Activated T-cell treated with anti-CD3 and anti-CD28 coated beads, Interleukin-2, amount 50 U/mL, for 4 hours (primary cell): ENCODE measurements around the gene TKT. TPM values are rescaled to one million over a fixed set of nuclear protein-coding genes. Genes with fewer than 3 reads are reported as not detected.
"Not testable (repeated sequence)": the region's sequence is repeated elsewhere in the genome, so short reads cannot be mapped to it uniquely, and the experiment has no call there.

Source experiments
- ATAC-seq, 2 donors: fragments of 200-7000 bp; cut with Tn5 transposase; one replicate each; pipeline ENCODE4 v1.10.0; 2021
- DNase-seq: peaks from one replicate; pipeline ENCODE4 v3.0.0-alpha.2; 2020
- H3K27me3 Mint-ChIP-seq: one replicate; pipeline ENCODE4 v1.8.0; 2021; ENCODE audit warnings: low read depth, mixed read lengths
- H3K36me3 Mint-ChIP-seq: one replicate; pipeline ENCODE4 v1.8.0; 2022; ENCODE audit warnings: mixed read lengths; ENCODE audit not compliant: insufficient read depth
- H3K4me1 Mint-ChIP-seq: one replicate; pipeline ENCODE4 v1.8.0; 2021; ENCODE audit warnings: low read depth, mixed read lengths
- H3K4me3 Mint-ChIP-seq: one replicate; pipeline ENCODE4 v1.8.0; 2021; ENCODE audit warnings: mild to moderate bottlenecking, moderate library complexity, mixed read lengths
- H3K9me3 Mint-ChIP-seq: one replicate; pipeline ENCODE4 v1.8.0; 2021; ENCODE audit warnings: mixed read lengths
- total RNA-seq, 3 donors: library from RNA; stranded (reverse); gene quantifications; one replicate each; pipeline ENCODE4 v1.2.1, GENCODE V29; 2021

Gene TKT
- total RNA-seq, 3 donors from 2014 or later: 287 to 334 (median 331) TPM

GRCh38 chr3:53269888-53270880 lies 14.4 kb upstream of the TKT start:
- DNase-seq (no peak), ATAC-seq (peak; percentile 38 to 43)
- no peak overlapping the region for H3K4me3 Mint-ChIP-seq
- H3K4me1 Mint-ChIP-seq: peaks cover 1% of the 10 kb centered on the region
- H3K36me3 Mint-ChIP-seq: no peaks in the 10 kb centered on the region
- H3K9me3 Mint-ChIP-seq: no peaks in the 10 kb centered on the region
- H3K27me3 Mint-ChIP-seq: no peaks in the 10 kb centered on the region

GRCh38 chr3:53269193-53269592 lies 13.4 kb upstream of the TKT start:
- not testable (repeated sequence) for H3K36me3 Mint-ChIP-seq, H3K9me3 Mint-ChIP-seq, ATAC-seq, DNase-seq, H3K27me3 Mint-ChIP-seq, H3K4me3 Mint-ChIP-seq, H3K4me1 Mint-ChIP-seq

GRCh38 chr3:53267766-53268165 lies 11.9 kb upstream of the TKT start:
- Mint-ChIP-seq H3K4me1 (no peaks in the 10 kb centered on the region), H3K4me3 (no peak overlapping the region), H3K36me3 (no peaks in the 10 kb centered on the region), H3K27me3 (peaks cover 1% of the 10 kb centered on the region), H3K9me3 (no peaks in the 10 kb centered on the region)
- ATAC-seq (no peak), DNase-seq (no peak)

- H3K36me3 Mint-ChIP-seq: no peaks in the 10 kb centered on the region
- peaks cover 1% of the 10 kb centered on the region for H3K27me3 Mint-ChIP-seq
- no peaks in the 10 kb centered on the region for H3K4me1 Mint-ChIP-seq
- H3K4me3 Mint-ChIP-seq: no peak overlapping the region
- DNase-seq: no peak
- H3K9me3 Mint-ChIP-seq: no peaks in the 10 kb centered on the region
- ATAC-seq: no peak
Observed at GRCh38 chr3:53264718-53265117, 8.9 kb upstream of the TKT start.

GRCh38 chr3:53263907-53264306 lies 8.1 kb upstream of the TKT start:
- DNase-seq (no peak), ATAC-seq (no peak)
- H3K4me3 Mint-ChIP-seq: no peak overlapping the region
- H3K4me1 Mint-ChIP-seq: no peaks in the 10 kb centered on the region
- H3K27me3 Mint-ChIP-seq: peaks cover 1% of the 10 kb centered on the region
- no peaks in the 10 kb centered on the region for H3K36me3 Mint-ChIP-seq
- no peaks in the 10 kb centered on the region for H3K9me3 Mint-ChIP-seq

GRCh38 chr3:53261712-53262111 lies 5.9 kb upstream of the TKT start:
- no peak for ATAC-seq
- Mint-ChIP-seq H3K27me3 (peaks cover 1% of the 10 kb centered on the region), H3K4me3 (no peak overlapping the region), H3K36me3 (no peaks in the 10 kb centered on the region), H3K9me3 (no peaks in the 10 kb centered on the region), H3K4me1 (no peaks in the 10 kb centered on the region)
- no peak for DNase-seq

GRCh38 chr3:53260286-53260785 lies 4.5 kb upstream of the TKT start:
- no peak for ATAC-seq
- Mint-ChIP-seq H3K36me3 (no peaks in the 10 kb centered on the region), H3K27me3 (peaks cover 1% of the 10 kb centered on the region), H3K4me1 (peaks cover 2% of the 10 kb centered on the region), H3K4me3 (no peak overlapping the region), H3K9me3 (no peaks in the 10 kb centered on the region)
- DNase-seq: no peak

GRCh38 chr3:53259427-53260259 lies 3.8 kb upstream of the TKT start:
- Mint-ChIP-seq H3K4me1 (peaks cover 4% of the 10 kb centered on the region), H3K36me3 (no peaks in the 10 kb centered on the region), H3K4me3 (no peak overlapping the region), H3K9me3 (no peaks in the 10 kb centered on the region), H3K27me3 (peaks cover 1% of the 10 kb centered on the region)
- no peak for ATAC-seq
- no peak for DNase-seq

- DNase-seq: no peak
- no peak for ATAC-seq
- Mint-ChIP-seq H3K9me3 (no peaks in the 10 kb centered on the region), H3K36me3 (peaks cover 1% of the 10 kb centered on the region), H3K27me3 (no peaks in the 10 kb centered on the region), H3K4me1 (peaks cover 12% of the 10 kb centered on the region), H3K4me3 (no peak overlapping the region)
Observed at GRCh38 chr3:53258600-53259426, 3.0 kb upstream of the TKT start.

GRCh38 chr3:53257465-53257864 lies 1.6 kb upstream of the TKT start:
- Mint-ChIP-seq H3K4me3 (peak overlapping the region; percentile 13), H3K4me1 (peaks cover 23% of the 10 kb centered on the region)

GRCh38 chr3:53256704-53257055 lies 858 bp upstream of the TKT start:
- Mint-ChIP-seq H3K36me3 (peaks cover 2% of the 10 kb centered on the region), H3K27me3 (no peaks in the 10 kb centered on the region), H3K4me1 (peaks cover 31% of the 10 kb centered on the region), H3K4me3 (peak overlapping the region; percentile 77), H3K9me3 (no peaks in the 10 kb centered on the region)
- no peak for DNase-seq
- ATAC-seq: no peak

More at GRCh38 chr3:53257465-53257864, 1.6 kb upstream of the TKT start:
- ATAC-seq (no peak), DNase-seq (no peak)
- no peaks in the 10 kb centered on the region for H3K9me3 Mint-ChIP-seq
- no peaks in the 10 kb centered on the region for H3K27me3 Mint-ChIP-seq
- H3K36me3 Mint-ChIP-seq: peaks cover 2% of the 10 kb centered on the region

GRCh38 chr3:53255423-53255774 lies 423 bp downstream of the TKT start:
- H3K4me3 Mint-ChIP-seq: peak overlapping the region; percentile 93
- H3K9me3 Mint-ChIP-seq: no peaks in the 10 kb centered on the region
- H3K4me1 Mint-ChIP-seq: peaks cover 42% of the 10 kb centered on the region
- DNase-seq (peak; percentile 23), ATAC-seq (peak; percentile 69 to 74)
- H3K36me3 Mint-ChIP-seq: peaks cover 2% of the 10 kb centered on the region
- H3K27me3 Mint-ChIP-seq: no peaks in the 10 kb centered on the region

- peak; percentile 46 to 47 for ATAC-seq
- Mint-ChIP-seq H3K4me1 (peaks cover 48% of the 10 kb centered on the region), H3K4me3 (peak overlapping the region; percentile 93)
Observed at GRCh38 chr3:53254509-53255422, 1.1 kb downstream of the TKT start.

More at GRCh38 chr3:53254509-53255422, 1.1 kb downstream of the TKT start:
- Mint-ChIP-seq H3K27me3 (no peaks in the 10 kb centered on the region), H3K9me3 (no peaks in the 10 kb centered on the region), H3K36me3 (peaks cover 2% of the 10 kb centered on the region)
- peak; percentile 26 for DNase-seq
